Cerebellar cortex (tissue), 1 donor: ENCODE data around the gene LGALS13.
"Not testable (repeated sequence)": the region's sequence is repeated elsewhere in the genome, so short reads cannot be mapped to it uniquely, and the experiment has no call there.

Experiments
- DNase-seq: peaks from one replicate; pipeline ENCODE4 v3.0.0-alpha.2; 2015; ENCODE audit warnings: low spot score

Gene LGALS13

GRCh38 chr19:39617745-39618144, 15.4 kb downstream of the LGALS13 start:
- DNase-seq, result no peak

GRCh38 chr19:39623946-39624345, 21.6 kb downstream of the LGALS13 start:
- DNase-seq, result no peak

GRCh38 chr19:39627631-39628030, 25.3 kb downstream of the LGALS13 start:
- not testable (repeated sequence) for DNase-seq

GRCh38 chr19:39631178-39631577, 28.9 kb downstream of the LGALS13 start:
- DNase-seq, result no peak

GRCh38 chr19:39631626-39632025, 29.3 kb downstream of the LGALS13 start:
- DNase-seq, result no peak

- DNase-seq, result no peak
Measured at GRCh38 chr19:39637891-39638290, 35.6 kb downstream of the LGALS13 start.

- DNase-seq, result no peak
Measured at GRCh38 chr19:39641773-39642172, 39.4 kb downstream of the LGALS13 start.

GRCh38 chr19:39643591-39643990, 41.3 kb downstream of the LGALS13 start:
- DNase-seq, result no peak

- no peak for DNase-seq
Measured at GRCh38 chr19:39645800-39646411, 43.6 kb downstream of the LGALS13 start.

- no peak for DNase-seq
Measured at GRCh38 chr19:39647918-39648317, 45.6 kb downstream of the LGALS13 start.

- no peak for DNase-seq
Measured at GRCh38 chr19:39655613-39656012, 53.3 kb downstream of the LGALS13 start, which contains the start of gene LGALS16. Gene LGALS16, plus strand, starts transcription at chr19:39655913. Its CDS starts 49 bp downstream, at chr19:39655962.
